Panc1 (cell line): ENCODE results near the gene RELT.

Experiments
- POLR2AphosphoS5 ChIP-seq: IDR thresholded peaks from 2 replicates; pipeline ENCODE4 v1.6.1; 2012; ENCODE audit warnings: mild to moderate bottlenecking, low read depth, low read length, moderate library complexity
- REST ChIP-seq, 2 experiments: IDR thresholded peaks; 2 replicates each; pipeline ENCODE4 v1.6.1; 2011 to 2012; ENCODE audit warnings: low read depth in 2 of 2, control low read depth in 1 of 2, low read length in 1 of 2, mild to moderate bottlenecking in 1 of 2, moderate library complexity in 1 of 2; ENCODE audit not compliant: insufficient read depth in 1 of 2
- TCF7L2 ChIP-seq: IDR thresholded peaks from 2 replicates; pipeline ENCODE4 v1.6.1; 2011; ENCODE audit warnings: mild to moderate bottlenecking, low read depth, low read length, inconsistent platforms
- TF ChIP-seq, protein P1 (sequence below): fragments of 450-650 bp; IDR thresholded peaks from 2 replicates; pipeline ENCODE4 v1.5.1; 2017; ENCODE audit warnings: mild to moderate bottlenecking

DNA sequence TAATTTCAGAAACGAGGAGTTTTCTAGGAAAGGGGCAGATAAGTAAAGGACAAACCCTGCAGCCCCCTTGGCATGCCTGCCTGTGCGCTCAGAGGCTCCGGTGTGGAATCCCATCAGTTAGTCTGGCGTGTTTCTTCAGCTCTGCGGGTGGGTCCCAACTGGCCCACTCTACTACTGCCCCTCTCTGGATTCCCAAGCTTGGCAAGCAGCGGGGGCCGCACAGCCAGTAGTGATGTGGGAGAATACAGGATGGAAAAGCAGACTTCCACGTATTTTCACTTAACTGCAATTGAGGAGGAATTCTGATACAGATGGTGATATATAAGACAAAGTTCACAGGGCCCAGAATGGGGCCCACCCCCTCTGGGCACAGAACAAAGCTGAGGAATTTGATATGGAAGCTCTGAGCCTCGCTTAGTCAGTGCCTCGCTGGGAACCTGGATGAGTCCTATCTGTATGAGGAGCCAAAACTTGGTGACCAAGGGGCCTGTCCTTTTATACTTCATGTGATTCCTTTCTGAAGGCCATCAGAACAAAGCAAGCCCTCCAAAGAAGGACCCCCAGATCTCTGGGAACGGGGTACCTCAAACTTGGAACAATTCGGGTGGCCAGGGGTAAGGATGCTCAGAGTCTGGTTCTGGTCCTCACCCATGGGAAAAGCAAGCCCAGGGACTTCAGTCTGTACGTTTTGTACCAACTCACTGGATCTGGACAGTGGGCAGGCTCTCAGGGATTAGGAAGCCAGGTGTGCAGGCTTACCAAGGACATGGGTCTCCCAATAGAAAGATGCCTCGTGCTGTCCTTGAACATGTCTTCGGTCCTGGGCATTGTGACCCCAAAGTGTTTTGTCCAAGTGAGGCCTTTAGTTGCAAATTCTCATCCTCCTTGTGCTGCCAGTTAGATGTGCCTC, 26.0 kb downstream of the RELT start:
- TF ChIP-seq, protein P1, sequence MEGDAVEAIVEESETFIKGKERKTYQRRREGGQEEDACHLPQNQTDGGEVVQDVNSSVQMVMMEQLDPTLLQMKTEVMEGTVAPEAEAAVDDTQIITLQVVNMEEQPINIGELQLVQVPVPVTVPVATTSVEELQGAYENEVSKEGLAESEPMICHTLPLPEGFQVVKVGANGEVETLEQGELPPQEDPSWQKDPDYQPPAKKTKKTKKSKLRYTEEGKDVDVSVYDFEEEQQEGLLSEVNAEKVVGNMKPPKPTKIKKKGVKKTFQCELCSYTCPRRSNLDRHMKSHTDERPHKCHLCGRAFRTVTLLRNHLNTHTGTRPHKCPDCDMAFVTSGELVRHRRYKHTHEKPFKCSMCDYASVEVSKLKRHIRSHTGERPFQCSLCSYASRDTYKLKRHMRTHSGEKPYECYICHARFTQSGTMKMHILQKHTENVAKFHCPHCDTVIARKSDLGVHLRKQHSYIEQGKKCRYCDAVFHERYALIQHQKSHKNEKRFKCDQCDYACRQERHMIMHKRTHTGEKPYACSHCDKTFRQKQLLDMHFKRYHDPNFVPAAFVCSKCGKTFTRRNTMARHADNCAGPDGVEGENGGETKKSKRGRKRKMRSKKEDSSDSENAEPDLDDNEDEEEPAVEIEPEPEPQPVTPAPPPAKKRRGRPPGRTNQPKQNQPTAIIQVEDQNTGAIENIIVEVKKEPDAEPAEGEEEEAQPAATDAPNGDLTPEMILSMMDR = no peak
- TF ChIP-seq TCF7L2 = no peak
- TF ChIP-seq POLR2AphosphoS5 = no peak
- no peak for TF ChIP-seq REST (IDR thresholded peaks at IDR 0.05; ENCODE audit: insufficient read depth in 1 of 2, low read depth in 2 of 2, low read length in 1 of 2)
